ENCODE measurements around the gene PSMB7.

Gene PSMB7

DNA sequence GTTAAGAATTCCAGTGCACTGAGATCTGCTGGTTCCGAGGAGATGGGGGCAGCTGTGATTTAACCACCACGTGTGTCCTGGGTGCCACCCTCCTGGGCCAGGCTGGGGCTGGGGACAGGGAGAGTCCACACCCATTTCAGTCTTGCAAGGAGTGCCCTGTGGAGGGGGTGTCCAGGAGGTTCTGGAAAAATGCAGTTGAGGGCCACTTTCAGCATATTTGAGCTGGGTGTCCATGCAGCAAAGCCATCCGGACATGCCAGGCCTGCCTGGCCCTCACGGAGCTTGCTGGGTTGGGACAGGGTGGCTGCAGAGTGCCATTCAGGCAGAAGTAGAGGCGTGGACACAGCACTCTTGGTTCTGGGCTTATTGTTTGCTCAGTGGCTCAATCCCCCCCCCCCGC lies 89.4 kb downstream of the PSMB7 start:
- Histone ChIP-seq H3K9me3 (ENCODE audit: control insufficient read depth, insufficient read depth, low read depth, low read length) (no peaks in the 10 kb centered on the region), H3K4me3 (ENCODE audit: low read depth, low read length) (no peak overlapping the region), H3K36me3 (ENCODE audit: control insufficient read depth in 2 of 2, insufficient read depth in 1 of 2, low read length in 2 of 2) (peaks cover 0 to 42% of the 10 kb centered on the region in 2 experiments; a peak in 1 of 3 replicates), H3K27ac (ENCODE audit: extremely low read depth, low read depth, low read length) (no peak overlapping the region), H3K4me1 (ENCODE audit: control insufficient read depth, insufficient read depth, low read length) (no peaks in the 10 kb centered on the region)
- ChIA-PET CTCF (interaction anchor here (0.6 to 1.0 kb wide), 2 partner anchors 199 to 923 kb away, joined by 4 to 5 read pairs; no protein-coding TSS in a partner anchor), POLR2A (no interaction called here)
- no peak for TF ChIP-seq ZNF211 (tag by site-specific recombination; IDR thresholded peaks at IDR 0.05; ENCODE audit: low read depth)
- TF ChIP-seq ZNF621 (tag by site-specific recombination; IDR thresholded peaks at IDR 0.05) = no peak
- no peak for TF ChIP-seq ZNF184 (tag by site-specific recombination; IDR thresholded peaks at IDR 0.05)
- TF ChIP-seq MEIS1 (CRISPR knock-in tag; IDR thresholded peaks at IDR 0.05; ENCODE audit: borderline replicate concordance) = no peak
- no peak for TF ChIP-seq ZNF140 (tag by site-specific recombination; IDR thresholded peaks at IDR 0.05)
- TF ChIP-seq, protein P1, sequence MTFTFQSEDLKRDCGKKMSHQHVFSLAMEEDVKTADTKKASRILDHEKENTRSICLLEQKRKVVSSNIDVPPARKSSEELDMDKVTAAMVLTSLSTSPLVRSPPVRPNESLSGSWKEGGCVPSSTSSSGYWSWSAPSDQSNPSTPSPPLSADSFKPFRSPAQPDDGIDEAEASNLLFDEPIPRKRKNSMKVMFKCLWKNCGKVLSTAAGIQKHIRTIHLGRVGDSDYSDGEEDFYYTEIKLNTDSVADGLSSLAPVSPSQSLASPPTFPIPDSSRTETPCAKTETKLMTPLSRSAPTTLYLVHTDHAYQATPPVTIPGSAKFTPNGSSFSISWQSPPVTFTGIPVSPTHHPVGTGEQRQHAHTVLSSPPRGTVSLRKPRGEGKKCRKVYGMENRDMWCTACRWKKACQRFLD (tag by site-specific recombination; IDR thresholded peaks at IDR 0.05) = no peak
- TF ChIP-seq, protein P2, sequence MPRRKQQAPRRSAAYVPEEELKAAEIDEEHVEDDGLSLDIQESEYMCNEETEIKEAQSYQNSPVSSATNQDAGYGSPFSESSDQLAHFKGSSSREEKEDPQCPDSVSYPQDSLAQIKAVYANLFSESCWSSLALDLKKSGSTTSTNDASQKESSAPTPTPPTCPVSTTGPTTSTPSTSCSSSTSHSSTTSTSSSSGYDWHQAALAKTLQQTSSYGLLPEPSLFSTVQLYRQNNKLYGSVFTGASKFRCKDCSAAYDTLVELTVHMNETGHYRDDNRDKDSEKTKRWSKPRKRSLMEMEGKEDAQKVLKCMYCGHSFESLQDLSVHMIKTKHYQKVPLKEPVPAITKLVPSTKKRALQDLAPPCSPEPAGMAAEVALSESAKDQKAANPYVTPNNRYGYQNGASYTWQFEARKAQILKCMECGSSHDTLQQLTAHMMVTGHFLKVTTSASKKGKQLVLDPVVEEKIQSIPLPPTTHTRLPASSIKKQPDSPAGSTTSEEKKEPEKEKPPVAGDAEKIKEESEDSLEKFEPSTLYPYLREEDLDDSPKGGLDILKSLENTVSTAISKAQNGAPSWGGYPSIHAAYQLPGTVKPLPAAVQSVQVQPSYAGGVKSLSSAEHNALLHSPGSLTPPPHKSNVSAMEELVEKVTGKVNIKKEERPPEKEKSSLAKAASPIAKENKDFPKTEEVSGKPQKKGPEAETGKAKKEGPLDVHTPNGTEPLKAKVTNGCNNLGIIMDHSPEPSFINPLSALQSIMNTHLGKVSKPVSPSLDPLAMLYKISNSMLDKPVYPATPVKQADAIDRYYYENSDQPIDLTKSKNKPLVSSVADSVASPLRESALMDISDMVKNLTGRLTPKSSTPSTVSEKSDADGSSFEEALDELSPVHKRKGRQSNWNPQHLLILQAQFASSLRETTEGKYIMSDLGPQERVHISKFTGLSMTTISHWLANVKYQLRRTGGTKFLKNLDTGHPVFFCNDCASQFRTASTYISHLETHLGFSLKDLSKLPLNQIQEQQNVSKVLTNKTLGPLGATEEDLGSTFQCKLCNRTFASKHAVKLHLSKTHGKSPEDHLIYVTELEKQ (tag by site-specific recombination; IDR thresholded peaks at IDR 0.05; ENCODE audit: borderline replicate concordance) = no peak
- TF ChIP-seq ZNF626 (tag by site-specific recombination; IDR thresholded peaks at IDR 0.05) = no peak
- TF ChIP-seq ZNF324 (tag by site-specific recombination; IDR thresholded peaks at IDR 0.05) = no peak
- TF ChIP-seq ZNF239 (tag by site-specific recombination; IDR thresholded peaks at IDR 0.05) = no peak
- TF ChIP-seq, protein P3, sequence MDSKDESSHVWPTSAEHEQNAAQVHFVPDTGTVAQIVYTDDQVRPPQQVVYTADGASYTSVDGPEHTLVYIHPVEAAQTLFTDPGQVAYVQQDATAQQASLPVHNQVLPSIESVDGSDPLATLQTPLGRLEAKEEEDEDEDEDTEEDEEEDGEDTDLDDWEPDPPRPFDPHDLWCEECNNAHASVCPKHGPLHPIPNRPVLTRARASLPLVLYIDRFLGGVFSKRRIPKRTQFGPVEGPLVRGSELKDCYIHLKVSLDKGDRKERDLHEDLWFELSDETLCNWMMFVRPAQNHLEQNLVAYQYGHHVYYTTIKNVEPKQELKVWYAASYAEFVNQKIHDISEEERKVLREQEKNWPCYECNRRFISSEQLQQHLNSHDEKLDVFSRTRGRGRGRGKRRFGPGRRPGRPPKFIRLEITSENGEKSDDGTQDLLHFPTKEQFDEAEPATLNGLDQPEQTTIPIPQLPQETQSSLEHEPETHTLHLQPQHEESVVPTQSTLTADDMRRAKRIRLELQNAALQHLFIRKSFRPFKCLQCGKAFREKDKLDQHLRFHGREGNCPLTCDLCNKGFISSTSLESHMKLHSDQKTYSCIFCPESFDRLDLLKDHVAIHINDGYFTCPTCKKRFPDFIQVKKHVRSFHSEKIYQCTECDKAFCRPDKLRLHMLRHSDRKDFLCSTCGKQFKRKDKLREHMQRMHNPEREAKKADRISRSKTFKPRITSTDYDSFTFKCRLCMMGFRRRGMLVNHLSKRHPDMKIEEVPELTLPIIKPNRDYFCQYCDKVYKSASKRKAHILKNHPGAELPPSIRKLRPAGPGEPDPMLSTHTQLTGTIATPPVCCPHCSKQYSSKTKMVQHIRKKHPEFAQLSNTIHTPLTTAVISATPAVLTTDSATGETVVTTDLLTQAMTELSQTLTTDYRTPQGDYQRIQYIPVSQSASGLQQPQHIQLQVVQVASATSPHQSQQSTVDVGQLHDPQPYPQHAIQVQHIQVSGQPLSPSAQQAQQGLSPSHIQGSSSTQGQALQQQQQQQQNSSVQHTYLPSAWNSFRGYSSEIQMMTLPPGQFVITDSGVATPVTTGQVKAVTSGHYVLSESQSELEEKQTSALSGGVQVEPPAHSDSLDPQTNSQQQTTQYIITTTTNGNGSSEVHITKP (tag by site-specific recombination; IDR thresholded peaks at IDR 0.05) = no peak
- TF ChIP-seq, protein P4, sequence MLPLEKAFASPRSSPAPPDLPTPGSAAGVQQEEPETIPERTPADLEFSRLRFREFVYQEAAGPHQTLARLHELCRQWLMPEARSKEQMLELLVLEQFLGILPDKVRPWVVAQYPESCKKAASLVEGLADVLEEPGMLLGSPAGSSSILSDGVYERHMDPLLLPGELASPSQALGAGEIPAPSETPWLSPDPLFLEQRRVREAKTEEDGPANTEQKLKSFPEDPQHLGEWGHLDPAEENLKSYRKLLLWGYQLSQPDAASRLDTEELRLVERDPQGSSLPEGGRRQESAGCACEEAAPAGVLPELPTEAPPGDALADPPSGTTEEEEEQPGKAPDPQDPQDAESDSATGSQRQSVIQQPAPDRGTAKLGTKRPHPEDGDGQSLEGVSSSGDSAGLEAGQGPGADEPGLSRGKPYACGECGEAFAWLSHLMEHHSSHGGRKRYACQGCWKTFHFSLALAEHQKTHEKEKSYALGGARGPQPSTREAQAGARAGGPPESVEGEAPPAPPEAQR (tag by site-specific recombination; IDR thresholded peaks at IDR 0.05) = no peak
- no peak for TF ChIP-seq TRIM28 (IDR thresholded peaks at IDR 0.05; ENCODE audit: borderline replicate concordance, low read length)
- TF ChIP-seq, protein P5, sequence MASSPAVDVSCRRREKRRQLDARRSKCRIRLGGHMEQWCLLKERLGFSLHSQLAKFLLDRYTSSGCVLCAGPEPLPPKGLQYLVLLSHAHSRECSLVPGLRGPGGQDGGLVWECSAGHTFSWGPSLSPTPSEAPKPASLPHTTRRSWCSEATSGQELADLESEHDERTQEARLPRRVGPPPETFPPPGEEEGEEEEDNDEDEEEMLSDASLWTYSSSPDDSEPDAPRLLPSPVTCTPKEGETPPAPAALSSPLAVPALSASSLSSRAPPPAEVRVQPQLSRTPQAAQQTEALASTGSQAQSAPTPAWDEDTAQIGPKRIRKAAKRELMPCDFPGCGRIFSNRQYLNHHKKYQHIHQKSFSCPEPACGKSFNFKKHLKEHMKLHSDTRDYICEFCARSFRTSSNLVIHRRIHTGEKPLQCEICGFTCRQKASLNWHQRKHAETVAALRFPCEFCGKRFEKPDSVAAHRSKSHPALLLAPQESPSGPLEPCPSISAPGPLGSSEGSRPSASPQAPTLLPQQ (tag by site-specific recombination; IDR thresholded peaks at IDR 0.05) = no peak
- TF ChIP-seq BCL11A (tag by site-specific recombination; IDR thresholded peaks at IDR 0.05; ENCODE audit: low read depth) = no peak
- TF ChIP-seq ZNF248 (tag by site-specific recombination; IDR thresholded peaks at IDR 0.05) = no peak

All from HEK293 (cell line).